GM19099 (cell line): ENCODE data around the gene MARCHF10.

ENCODE experiments used
- POLR2A ChIP-seq: IDR thresholded peaks from 3 replicates; pipeline ENCODE4 v1.6.1; 2011; ENCODE audit warnings: low read depth; ENCODE audit not compliant: insufficient read length; ENCODE audit errors: extremely low read depth

The MARCHF10 gene

GRCh38 chr17:62751060-62751691 is 56.9 kb downstream of the MARCHF10 start:
- no peak for TF ChIP-seq POLR2A

- TF ChIP-seq POLR2A = no peak
Measured at GRCh38 chr17:62750631-62751051, 57.5 kb downstream of the MARCHF10 start.

- no peak for TF ChIP-seq POLR2A
Measured at GRCh38 chr17:62749926-62750325, 58.2 kb downstream of the MARCHF10 start.

GRCh38 chr17:62746941-62747340 is 61.2 kb downstream of the MARCHF10 start:
- TF ChIP-seq POLR2A = no peak

- TF ChIP-seq POLR2A = no peak
Measured at GRCh38 chr17:62745806-62746205, 62.3 kb downstream of the MARCHF10 start.

- TF ChIP-seq POLR2A = no peak
Measured at GRCh38 chr17:62744259-62744658, 63.9 kb downstream of the MARCHF10 start.

GRCh38 chr17:62741290-62741689 is 66.8 kb downstream of the MARCHF10 start:
- no peak for TF ChIP-seq POLR2A

- no peak for TF ChIP-seq POLR2A
Measured at GRCh38 chr17:62739645-62740388, 68.3 kb downstream of the MARCHF10 start.

- TF ChIP-seq POLR2A = no peak
Measured at GRCh38 chr17:62738281-62738680, 69.8 kb downstream of the MARCHF10 start.

GRCh38 chr17:62737513-62737912 is 70.6 kb downstream of the MARCHF10 start:
- TF ChIP-seq POLR2A = no peak

GRCh38 chr17:62735044-62735651 is 73.0 kb downstream of the MARCHF10 start:
- TF ChIP-seq POLR2A = no peak

GRCh38 chr17:62732125-62732524 is 76.0 kb downstream of the MARCHF10 start:
- TF ChIP-seq POLR2A = no peak

GRCh38 chr17:62727916-62728672 is 80.0 kb downstream of the MARCHF10 start:
- TF ChIP-seq POLR2A = no peak

GRCh38 chr17:62725791-62726249 is 82.3 kb downstream of the MARCHF10 start:
- no peak for TF ChIP-seq POLR2A
